HL-60 (cell line): ENCODE measurements around the gene ESYT2.

Experiments used
- DNase-seq, 2 experiments: peaks; one replicate each; pipeline ENCODE4 v3.0.0-alpha.2; 2010 to 2020; ENCODE audit warnings: low read depth in 1 of 2, low spot score in 1 of 2
- H3K27ac ChIP-seq: fragments of 250-450 bp; sonication (Bioruptor Pico); replicated peaks from 2 replicates; pipeline ENCODE4 v1.5.1; 2020; ENCODE audit warnings: mild to moderate bottlenecking, moderate library complexity
- H3K27me3 ChIP-seq: fragments of 250-450 bp; sonication (Bioruptor Pico); 2 replicates; pipeline ENCODE4 v1.5.1; 2021; ENCODE audit warnings: mild to moderate bottlenecking, moderate library complexity; ENCODE audit not compliant: insufficient read depth, poor library complexity, severe bottlenecking
- H3K4me3 ChIP-seq: replicated peaks from 2 replicates; pipeline ENCODE4 v1.5.1; 2011; ENCODE audit warnings: mild to moderate bottlenecking, control low read depth, low read length; ENCODE audit not compliant: insufficient read depth
- GABPA ChIP-seq: IDR thresholded peaks from 2 replicates; pipeline ENCODE4 v1.6.1; 2012; ENCODE audit warnings: low read depth
- POLR2AphosphoS5 ChIP-seq: IDR thresholded peaks from 2 replicates; pipeline ENCODE4 v1.6.1; 2012; ENCODE audit warnings: low read depth
- SPI1 ChIP-seq: IDR thresholded peaks from 2 replicates; pipeline ENCODE4 v1.6.1; 2012; ENCODE audit warnings: low read depth, mild to moderate bottlenecking, borderline replicate concordance
- TF ChIP-seq, protein P1 (sequence below): IDR thresholded peaks from 2 replicates; pipeline ENCODE4 v1.6.1; 2012; ENCODE audit warnings: low read depth; ENCODE audit not compliant: insufficient replicate concordance
- TF ChIP-seq, protein P2 (sequence below): IDR thresholded peaks from one replicate; pipeline ENCODE4 v1.5.1; 2011; ENCODE audit warnings: low read length, control low read depth, inconsistent platforms; ENCODE audit not compliant: insufficient read depth

Gene ESYT2

DNA sequence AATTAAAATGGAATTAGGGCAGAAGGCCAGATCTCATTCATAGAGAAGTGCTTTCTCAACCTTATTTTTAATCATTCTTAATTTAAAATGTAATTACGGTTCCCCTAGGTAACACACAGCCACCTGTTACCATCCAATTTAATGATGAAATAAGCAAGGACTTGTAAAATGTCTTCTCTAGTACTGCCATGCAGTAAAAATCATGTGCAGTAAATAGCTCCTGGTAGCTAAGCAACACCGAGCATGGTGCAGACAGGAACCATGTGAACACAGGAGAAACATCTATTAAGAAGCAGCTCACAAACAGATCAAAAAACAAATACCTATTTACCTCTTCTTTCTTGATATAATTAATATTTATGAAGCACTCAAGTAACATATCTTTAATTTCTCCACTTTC lies 139.8 kb downstream of the ESYT2 start:
- H3K27ac ChIP-seq = no peak overlapping the region
- H3K27me3 ChIP-seq = no peaks in the 10 kb centered on the region
- no peak overlapping the region for H3K4me3 ChIP-seq
- TF ChIP-seq, protein P1, sequence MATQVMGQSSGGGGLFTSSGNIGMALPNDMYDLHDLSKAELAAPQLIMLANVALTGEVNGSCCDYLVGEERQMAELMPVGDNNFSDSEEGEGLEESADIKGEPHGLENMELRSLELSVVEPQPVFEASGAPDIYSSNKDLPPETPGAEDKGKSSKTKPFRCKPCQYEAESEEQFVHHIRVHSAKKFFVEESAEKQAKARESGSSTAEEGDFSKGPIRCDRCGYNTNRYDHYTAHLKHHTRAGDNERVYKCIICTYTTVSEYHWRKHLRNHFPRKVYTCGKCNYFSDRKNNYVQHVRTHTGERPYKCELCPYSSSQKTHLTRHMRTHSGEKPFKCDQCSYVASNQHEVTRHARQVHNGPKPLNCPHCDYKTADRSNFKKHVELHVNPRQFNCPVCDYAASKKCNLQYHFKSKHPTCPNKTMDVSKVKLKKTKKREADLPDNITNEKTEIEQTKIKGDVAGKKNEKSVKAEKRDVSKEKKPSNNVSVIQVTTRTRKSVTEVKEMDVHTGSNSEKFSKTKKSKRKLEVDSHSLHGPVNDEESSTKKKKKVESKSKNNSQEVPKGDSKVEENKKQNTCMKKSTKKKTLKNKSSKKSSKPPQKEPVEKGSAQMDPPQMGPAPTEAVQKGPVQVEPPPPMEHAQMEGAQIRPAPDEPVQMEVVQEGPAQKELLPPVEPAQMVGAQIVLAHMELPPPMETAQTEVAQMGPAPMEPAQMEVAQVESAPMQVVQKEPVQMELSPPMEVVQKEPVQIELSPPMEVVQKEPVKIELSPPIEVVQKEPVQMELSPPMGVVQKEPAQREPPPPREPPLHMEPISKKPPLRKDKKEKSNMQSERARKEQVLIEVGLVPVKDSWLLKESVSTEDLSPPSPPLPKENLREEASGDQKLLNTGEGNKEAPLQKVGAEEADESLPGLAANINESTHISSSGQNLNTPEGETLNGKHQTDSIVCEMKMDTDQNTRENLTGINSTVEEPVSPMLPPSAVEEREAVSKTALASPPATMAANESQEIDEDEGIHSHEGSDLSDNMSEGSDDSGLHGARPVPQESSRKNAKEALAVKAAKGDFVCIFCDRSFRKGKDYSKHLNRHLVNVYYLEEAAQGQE = no peak
- TF ChIP-seq, protein P2, sequence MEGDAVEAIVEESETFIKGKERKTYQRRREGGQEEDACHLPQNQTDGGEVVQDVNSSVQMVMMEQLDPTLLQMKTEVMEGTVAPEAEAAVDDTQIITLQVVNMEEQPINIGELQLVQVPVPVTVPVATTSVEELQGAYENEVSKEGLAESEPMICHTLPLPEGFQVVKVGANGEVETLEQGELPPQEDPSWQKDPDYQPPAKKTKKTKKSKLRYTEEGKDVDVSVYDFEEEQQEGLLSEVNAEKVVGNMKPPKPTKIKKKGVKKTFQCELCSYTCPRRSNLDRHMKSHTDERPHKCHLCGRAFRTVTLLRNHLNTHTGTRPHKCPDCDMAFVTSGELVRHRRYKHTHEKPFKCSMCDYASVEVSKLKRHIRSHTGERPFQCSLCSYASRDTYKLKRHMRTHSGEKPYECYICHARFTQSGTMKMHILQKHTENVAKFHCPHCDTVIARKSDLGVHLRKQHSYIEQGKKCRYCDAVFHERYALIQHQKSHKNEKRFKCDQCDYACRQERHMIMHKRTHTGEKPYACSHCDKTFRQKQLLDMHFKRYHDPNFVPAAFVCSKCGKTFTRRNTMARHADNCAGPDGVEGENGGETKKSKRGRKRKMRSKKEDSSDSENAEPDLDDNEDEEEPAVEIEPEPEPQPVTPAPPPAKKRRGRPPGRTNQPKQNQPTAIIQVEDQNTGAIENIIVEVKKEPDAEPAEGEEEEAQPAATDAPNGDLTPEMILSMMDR = no peak
- TF ChIP-seq GABPA = no peak
- no peak for TF ChIP-seq SPI1
- no peak for TF ChIP-seq POLR2AphosphoS5
- DNase-seq = no peak

DNA sequence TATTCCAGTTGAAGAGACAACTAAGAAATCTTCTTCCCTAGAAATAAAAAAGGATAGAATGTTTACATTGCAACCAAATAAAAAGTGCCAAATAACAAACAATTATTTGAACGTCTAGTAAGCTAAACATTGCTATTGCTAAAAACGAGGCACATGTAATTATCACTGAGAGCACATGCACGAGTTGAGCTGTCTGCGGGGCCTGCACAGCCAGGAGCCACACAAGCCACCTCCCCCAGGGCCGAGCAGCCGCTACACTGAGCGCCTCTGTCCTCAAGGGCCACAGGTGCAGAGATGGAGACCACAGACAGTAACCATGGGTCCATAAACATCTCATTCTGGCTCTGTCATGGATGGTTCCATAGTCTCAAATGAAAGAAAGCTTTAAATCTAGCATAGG lies 141.9 kb downstream of the ESYT2 start:
- Histone ChIP-seq H3K27me3 (no peaks in the 10 kb centered on the region), H3K4me3 (no peak overlapping the region), H3K27ac (no peak overlapping the region)
- TF ChIP-seq POLR2AphosphoS5 (no peak), SPI1 (no peak), GABPA (no peak)
- TF ChIP-seq, protein P2 = no peak
- TF ChIP-seq, protein P1 = no peak
- DNase-seq = no peak

DNA sequence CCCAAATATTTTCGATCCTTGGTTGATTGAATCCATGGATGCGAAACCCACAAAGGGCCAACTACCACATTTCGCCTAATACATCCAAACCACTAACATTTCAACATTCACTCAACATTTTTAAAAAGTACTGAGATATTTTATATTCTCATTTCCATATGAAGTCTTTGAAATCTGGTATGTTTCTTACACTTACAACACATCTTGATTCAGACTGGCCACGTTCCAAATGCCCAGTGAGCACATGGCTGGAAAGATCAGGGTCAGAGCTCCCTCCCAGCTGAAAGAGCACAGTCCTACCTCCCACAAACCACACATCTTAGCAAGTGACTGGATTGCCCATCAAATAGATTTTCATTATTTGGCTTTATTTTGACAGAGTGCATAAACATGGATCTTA lies 143.6 kb downstream of the ESYT2 start:
- H3K4me3 ChIP-seq = no peak overlapping the region
- TF ChIP-seq POLR2AphosphoS5 = no peak
- TF ChIP-seq, protein P1 = no peak
- TF ChIP-seq, protein P2 = no peak
- no peak for TF ChIP-seq SPI1
- no peak for TF ChIP-seq GABPA
- H3K27me3 ChIP-seq = no peaks in the 10 kb centered on the region
- no peak overlapping the region for H3K27ac ChIP-seq
- no peak for DNase-seq
